Spleen (tissue), 11 donors: ENCODE measurements around the gene RTL5. TPM values are rescaled to one million over a fixed set of nuclear protein-coding genes. Genes with fewer than 3 reads are reported as not detected.

Source experiments
- DNase-seq: peaks from one replicate; pipeline ENCODE4 v3.0.0-alpha.2; 2020
- H3K27ac ChIP-seq, 8 donors: fragments of 200-600 bp; sonication (generic) in 7 of 8; 1 replicate in 4 of 8; 2 replicates in 4 of 8; pipeline versions ENCODE4 v1.5.0 to v1.8.0; 2016 to 2021; ENCODE audit warnings: inconsistent platforms in 4 of 8, mild to moderate bottlenecking in 4 of 8, moderate library complexity in 1 of 8
- H3K27me3 ChIP-seq, 7 donors: fragments of 200-600 bp; sonication (generic) in 6 of 7; replicated peaks in 1 of 7; 1 replicate in 4 of 7; 2 replicates in 3 of 7; pipeline versions ENCODE4 v1.5.0 to v1.8.0; 2016 to 2021; ENCODE audit warnings: inconsistent platforms in 3 of 7, mild to moderate bottlenecking in 1 of 7
- H3K36me3 ChIP-seq, 6 donors: fragments of 200-600 bp; sonication (generic) in 5 of 6; 1 replicate in 4 of 6; 2 replicates in 2 of 6; pipeline versions ENCODE4 v1.5.0 to v1.8.0; 2016 to 2021; ENCODE audit warnings: inconsistent platforms in 2 of 6
- H3K4me1 ChIP-seq, 6 donors: fragments of 200-600 bp; sonication (generic) in 5 of 6; 1 replicate in 3 of 6; 2 replicates in 3 of 6; pipeline versions ENCODE4 v1.5.0 to v1.8.0; 2016 to 2021; ENCODE audit warnings: inconsistent platforms in 3 of 6
- H3K4me3 ChIP-seq, 8 donors: fragments of 200-600 bp; sonication (generic) in 7 of 8; 1 replicate in 4 of 8; 2 replicates in 4 of 8; pipeline versions ENCODE4 v1.5.0 to v1.8.0; 2016 to 2021; ENCODE audit warnings: inconsistent platforms in 4 of 8, mild to moderate bottlenecking in 4 of 8, moderate library complexity in 2 of 8
- H3K9me3 ChIP-seq, 8 donors: fragments of 200-600 bp; sonication (generic) in 7 of 8; 1 replicate in 4 of 8; 2 replicates in 4 of 8; pipeline versions ENCODE4 v1.5.0 to v1.8.0; 2016 to 2021; ENCODE audit warnings: inconsistent platforms in 4 of 8
- CTCF ChIP-seq, 11 experiments: fragments of 200-600 bp in 7 of 11; fragments of 450-650 bp in 4 of 11; sonication (generic) in 4 of 11; IDR thresholded peaks in 8 of 11; conservative IDR thresholded peaks in 3 of 11; 1 replicate in 7 of 11; 2 replicates in 4 of 11; pipeline versions ENCODE4 v1.4.0 to v1.8.0; 2016 to 2021; ENCODE audit warnings: antibody characterized with exemption in 11 of 11, inconsistent platforms in 4 of 11, mild to moderate bottlenecking in 1 of 11
- POLR2A ChIP-seq, 3 donors: fragments of 450-650 bp; IDR thresholded peaks; one replicate each; pipeline ENCODE4 v1.5.1; 2017; ENCODE audit warnings: antibody characterized with exemption in 3 of 3, mild to moderate bottlenecking in 1 of 3
- POLR2AphosphoS5 ChIP-seq, 3 donors: sonication (generic); formaldehyde crosslinking; IDR thresholded peaks; one replicate each; pipeline ENCODE4 v1.5.1; 2017; ENCODE audit warnings: antibody characterized with exemption in 3 of 3
- WGBS, 5 donors: extraction: QIAGEN DNeasy Blood & Tissue Kit in 3 of 5; methylation state at CpG; one replicate each; pipeline versions ENCODE4 v1.1.5 to v1.1.7; 2013 to 2018; 5-methylcytosine and 5-hydroxymethylcytosine counted together
- intact Hi-C: fragments of 100-400 bp; cut with DNase I; formaldehyde crosslinking; loops from one replicate; pipeline ENCODE4 v1.15.0; 2023; ENCODE audit warnings: low total_unique reads
- polyA plus RNA-seq, 3 donors: library from polyadenylated mRNA; stranded (reverse); fragments of 200-250 nt; gene quantifications; one replicate each; pipeline ENCODE4 v1.2.1, GENCODE V29; 2013
- total RNA-seq, 7 donors: library from RNA; depleted of rRNA in 3 of 7; stranded (reverse); fragments of >200 nt in 3 of 7; fragmentation: NEBNext Ultra II Directional in 4 of 7; extraction: Animal tissue kit (Norgen Biotek cat#: 25700) in 4 of 7; gene quantifications; one replicate each; pipeline versions ENCODE4 v1.1.0 to v1.2.1, GENCODE V29; 2016 to 2021
- donor health status: healthy with polysubstance abuse.
- donor health status: DM: no; HTN: no; CAD: no; lungs with moderate emphysema.
- donor health status: DM: no; HTN: no; CAD: no.
- donor health status: Bipolar disorder and iron deficiency.
- donor health status: healthy.
- donor health status: DM: no; HTN: no; CAD: no.
- donor health status: DM: yes; HTN: yes; CAD: no.

The RTL5 gene
- total and polyA plus RNA-seq, 10 donors: 0.46 to 5.9 (median 3.5) TPM

- intact Hi-C loops: no loop called here
- Histone ChIP-seq H3K27ac (peak overlapping the region in 6 of 8 donors; percentile 9 to 87 (median 71)), H3K27me3 (peaks cover 0 to 35% (median 3%) of the 10 kb centered on the region in 7 donors), H3K9me3 (no peaks in the 10 kb centered on the region), H3K4me3 (peak overlapping the region in 1 of 8 donors; percentile 44), H3K36me3 (no peaks in the 10 kb centered on the region), H3K4me1 (peaks cover 0 to 29% (median 0%) of the 10 kb centered on the region in 6 donors)
- DNase-seq: no peak
- WGBS, 5 donors: 56 to 80% (median 63%) methylated on average over 6 of the region's 6 CpGs
- no peak for TF ChIP-seq POLR2AphosphoS5 (IDR thresholded peaks at IDR 0.05)
- no peak for TF ChIP-seq POLR2A (IDR thresholded peaks at IDR 0.05)
- TF ChIP-seq CTCF (IDR thresholded peaks at IDR 0.05 in 8 of 11, conservative IDR thresholded peaks at IDR 0.05 in 3 of 11): no peak
Measured at GRCh38 chrX:72107320-72107719, 24.4 kb downstream of the RTL5 start.

- TF ChIP-seq CTCF (IDR thresholded peaks at IDR 0.05 in 8 of 11, conservative IDR thresholded peaks at IDR 0.05 in 3 of 11) (peak in 2 of 11 experiments; percentile 27 to 35), POLR2A (IDR thresholded peaks at IDR 0.05) (no peak)
- H3K27me3 ChIP-seq: peaks cover 0 to 32% (median 3%) of the 10 kb centered on the region in 7 donors
- H3K36me3 ChIP-seq: no peaks in the 10 kb centered on the region
- DNase-seq: no peak
- no peaks in the 10 kb centered on the region for H3K9me3 ChIP-seq
- 44 to 70% (median 65%) methylated on average over 6 of the region's 6 CpGs for WGBS, 5 donors
- peaks cover 0 to 43% (median 13%) of the 10 kb centered on the region in 6 donors for H3K4me1 ChIP-seq
- intact Hi-C loops: no loop called here
- H3K4me3 ChIP-seq: peak overlapping the region in 1 of 8 donors; percentile 39
- H3K27ac ChIP-seq: peak overlapping the region in 7 of 8 donors; percentile 6 to 75 (median 61)
Measured at GRCh38 chrX:72105436-72105835, 26.3 kb downstream of the RTL5 start.

GRCh38 chrX:72102760-72103159 is 29.0 kb downstream of the RTL5 start:
- intact Hi-C loops: no loop called here
- TF ChIP-seq POLR2A (IDR thresholded peaks at IDR 0.05): no peak
- Histone ChIP-seq H3K27ac (peak overlapping the region in 1 of 8 donors; percentile 90), H3K4me1 (peaks cover 0 to 63% (median 18%) of the 10 kb centered on the region in 6 donors), H3K36me3 (no peaks in the 10 kb centered on the region), H3K9me3 (no peaks in the 10 kb centered on the region), H3K27me3 (peaks cover 0 to 27% (median 3%) of the 10 kb centered on the region in 7 donors), H3K4me3 (peak overlapping the region in 1 of 8 donors; percentile 62)
- 64 to 74% (median 70%) methylated on average over 3 to 4 of the region's 4 CpGs for WGBS, 5 donors
- DNase-seq: no peak

GRCh38 chrX:72102126-72102525 is 29.6 kb downstream of the RTL5 start:
- intact Hi-C loops: no loop called here
- Histone ChIP-seq H3K27me3 (peaks cover 0 to 27% (median 3%) of the 10 kb centered on the region in 7 donors), H3K9me3 (no peaks in the 10 kb centered on the region), H3K4me3 (peak overlapping the region in 3 of 8 donors; percentile 22 to 62 (median 23)), H3K36me3 (no peaks in the 10 kb centered on the region), H3K27ac (peak overlapping the region in 5 of 8 donors; percentile 38 to 90 (median 84)), H3K4me1 (peaks cover 0 to 69% (median 18%) of the 10 kb centered on the region in 6 donors)
- 51 to 75% (median 60%) methylated on average over 2 of the region's 2 CpGs; no CpG with 5 or more reads in 1 of the 5 donors for WGBS, 5 donors
- DNase-seq: no peak
- TF ChIP-seq CTCF (IDR thresholded peaks at IDR 0.05 in 8 of 11, conservative IDR thresholded peaks at IDR 0.05 in 3 of 11): no peak
- no peak for TF ChIP-seq POLR2A (IDR thresholded peaks at IDR 0.05)
- no peak for TF ChIP-seq POLR2AphosphoS5 (IDR thresholded peaks at IDR 0.05)
